GM10847 (cell line): Measurements from ENCODE around the gene RAB11FIP3.

Experiments
- POLR2A ChIP-seq: IDR thresholded peaks from 2 replicates; pipeline ENCODE4 v1.6.1; 2011; ENCODE audit not compliant: insufficient read length; ENCODE audit errors: extremely low read depth

The RAB11FIP3 gene

GRCh38 chr16:473046-474043 lies 47.9 kb downstream of the RAB11FIP3 start:
- no peak for TF ChIP-seq POLR2A

DNA sequence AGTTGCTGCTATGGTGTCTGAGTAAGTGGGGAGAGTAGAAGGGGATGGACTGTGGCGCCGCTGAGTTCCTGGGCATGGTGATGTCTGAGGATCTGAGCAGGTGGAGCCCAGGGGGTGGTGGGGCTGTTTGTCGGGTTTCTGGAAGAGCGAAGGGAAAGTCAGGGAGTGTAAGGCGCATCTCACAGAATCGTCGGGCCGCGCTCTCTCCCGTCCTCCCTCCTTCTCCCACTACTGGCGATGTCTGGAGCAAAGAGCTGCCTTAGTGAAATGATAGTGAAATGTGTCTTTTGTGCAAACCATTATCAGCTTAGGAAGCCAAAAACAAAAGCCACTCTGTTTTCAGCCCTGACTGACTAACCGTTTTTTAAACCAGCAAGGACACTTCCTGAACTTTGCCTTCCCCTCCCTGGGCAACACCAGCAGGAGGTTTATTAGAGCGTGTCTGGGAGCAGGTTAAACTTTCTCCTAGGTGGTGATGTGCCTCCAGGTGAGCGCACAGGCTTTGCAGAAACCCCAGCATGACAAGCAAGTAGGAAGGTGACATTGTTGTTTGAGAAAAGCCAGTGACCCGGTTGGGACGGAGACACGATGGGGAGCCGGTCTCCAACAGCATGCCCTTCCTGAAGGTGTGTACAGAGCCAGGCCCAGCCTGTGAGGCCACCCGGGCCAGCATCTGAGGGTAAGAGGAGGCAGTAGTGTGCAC lies 49.1 kb downstream of the RAB11FIP3 start:
- no peak for TF ChIP-seq POLR2A

GRCh38 chr16:476039-476438 lies 50.6 kb downstream of the RAB11FIP3 start:
- no peak for TF ChIP-seq POLR2A

DNA sequence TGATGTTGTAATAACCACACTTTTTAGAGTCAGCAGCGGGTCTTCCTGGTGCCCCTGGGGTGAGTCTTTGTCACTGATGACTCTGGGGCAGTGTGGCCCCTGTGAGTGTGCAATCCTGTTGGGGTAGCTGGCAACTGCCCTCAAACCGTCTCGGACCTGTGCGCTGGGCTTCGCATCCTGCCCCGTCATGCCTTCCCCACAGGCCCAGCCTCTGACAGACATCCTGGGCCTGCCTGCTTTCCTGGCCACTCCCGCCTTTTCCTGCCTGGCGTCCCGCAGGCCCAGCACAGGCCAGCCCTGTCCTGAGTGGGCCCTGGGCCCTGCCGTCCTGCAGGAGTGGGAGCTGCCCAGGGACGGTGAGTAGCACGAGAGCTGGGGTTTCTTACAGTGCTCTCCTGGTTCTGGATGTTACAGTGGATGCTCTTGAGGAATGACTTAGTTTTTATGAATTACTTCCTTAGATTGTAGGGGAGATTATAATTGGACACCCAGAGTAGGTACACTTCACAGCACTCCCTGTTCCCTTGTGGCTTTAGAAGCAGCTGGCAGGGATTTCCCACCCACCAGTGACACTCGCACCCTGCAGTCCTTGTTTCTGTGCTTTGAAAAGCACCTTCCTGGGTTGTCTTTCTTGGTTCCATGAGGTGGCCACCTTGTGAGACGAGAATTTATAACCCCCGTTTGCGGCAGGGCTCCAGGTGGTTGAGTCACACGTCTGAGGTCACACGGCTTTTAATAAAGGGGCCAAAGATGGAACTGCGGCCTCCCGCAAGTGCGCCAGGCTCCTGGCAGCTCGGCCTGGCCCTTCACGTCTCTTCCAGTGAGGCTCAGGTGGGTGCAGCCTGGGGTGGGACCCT lies 52.1 kb downstream of the RAB11FIP3 start:
- TF ChIP-seq POLR2A = no peak

- TF ChIP-seq POLR2A = no peak
Observed at GRCh38 chr16:482468-483185, 57.2 kb downstream of the RAB11FIP3 start.

DNA sequence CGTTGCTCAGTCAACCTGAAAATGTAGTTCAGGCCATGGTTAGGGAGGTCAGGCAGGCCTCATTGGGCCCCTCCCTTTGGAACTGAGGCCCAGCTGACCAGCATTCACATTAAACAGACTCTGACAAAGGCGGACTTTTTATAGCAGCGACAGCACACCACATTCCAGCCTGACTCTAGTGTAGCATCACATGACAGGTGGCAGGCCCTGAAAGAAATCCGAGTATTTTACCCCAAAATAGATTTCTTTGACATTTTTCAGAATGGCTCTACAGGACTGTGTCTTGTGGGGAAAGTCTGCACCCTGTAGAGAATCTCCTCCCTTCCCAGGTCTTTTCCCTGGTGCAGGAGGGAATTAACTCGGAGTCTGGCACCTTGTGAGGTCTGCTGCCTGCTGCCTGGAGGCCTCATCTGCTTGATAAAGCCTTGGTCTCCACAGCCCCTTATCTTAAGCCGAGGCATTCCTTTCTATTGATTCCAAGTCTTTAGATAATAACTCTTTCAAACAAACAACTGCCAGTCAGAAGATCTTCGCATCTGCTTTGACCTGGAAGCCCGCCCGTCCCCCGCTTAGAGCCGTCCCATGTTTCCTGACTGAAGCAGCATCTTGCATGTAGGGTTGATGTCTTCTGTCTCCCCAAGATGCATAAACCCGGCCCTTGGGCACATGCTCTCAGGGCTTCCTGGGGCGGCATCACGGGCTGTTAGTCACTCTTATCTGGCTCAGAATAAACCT lies 58.1 kb downstream of the RAB11FIP3 start:
- no peak for TF ChIP-seq POLR2A

DNA sequence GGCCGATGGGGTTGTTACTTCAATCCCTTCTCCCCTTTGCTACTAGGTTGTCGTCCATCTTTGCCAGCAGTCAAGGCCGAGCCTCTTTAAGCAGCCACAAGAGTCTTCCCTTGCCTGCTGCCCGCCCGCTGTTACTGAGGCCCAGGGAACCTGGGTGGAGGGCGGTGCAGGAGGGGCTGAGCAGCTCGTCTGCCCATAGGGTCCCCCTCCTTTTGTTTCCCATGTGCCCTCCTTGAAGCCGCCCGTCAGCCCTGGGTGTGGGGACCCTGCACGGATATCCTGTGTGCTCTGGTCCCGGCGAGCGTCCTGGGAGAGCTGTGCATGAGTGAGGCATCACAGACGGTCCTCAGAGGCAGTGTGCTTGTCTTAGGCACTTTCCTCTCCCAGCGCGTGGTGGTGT lies 64.2 kb downstream of the RAB11FIP3 start:
- no peak for TF ChIP-seq POLR2A

DNA sequence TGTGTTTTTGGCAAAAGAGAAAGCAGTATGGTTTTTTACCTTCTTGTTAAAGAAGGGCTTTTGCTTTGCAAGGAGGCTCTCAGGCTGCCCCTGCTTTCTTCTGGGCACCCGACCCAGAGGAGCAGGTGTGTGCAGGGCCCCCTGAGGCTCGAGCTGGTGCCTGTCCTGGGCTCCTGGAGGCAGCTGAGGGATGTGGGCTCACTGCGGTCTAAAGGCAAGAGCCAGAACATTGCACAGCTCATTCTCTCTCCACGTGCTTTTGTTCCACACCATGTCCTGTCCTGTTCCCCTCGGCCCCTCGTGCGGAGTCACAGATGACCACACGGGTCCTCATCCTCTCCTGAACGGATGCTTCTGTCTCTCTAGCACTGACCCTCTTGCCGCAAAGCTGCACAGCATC lies 65.3 kb downstream of the RAB11FIP3 start:
- TF ChIP-seq POLR2A = no peak

DNA sequence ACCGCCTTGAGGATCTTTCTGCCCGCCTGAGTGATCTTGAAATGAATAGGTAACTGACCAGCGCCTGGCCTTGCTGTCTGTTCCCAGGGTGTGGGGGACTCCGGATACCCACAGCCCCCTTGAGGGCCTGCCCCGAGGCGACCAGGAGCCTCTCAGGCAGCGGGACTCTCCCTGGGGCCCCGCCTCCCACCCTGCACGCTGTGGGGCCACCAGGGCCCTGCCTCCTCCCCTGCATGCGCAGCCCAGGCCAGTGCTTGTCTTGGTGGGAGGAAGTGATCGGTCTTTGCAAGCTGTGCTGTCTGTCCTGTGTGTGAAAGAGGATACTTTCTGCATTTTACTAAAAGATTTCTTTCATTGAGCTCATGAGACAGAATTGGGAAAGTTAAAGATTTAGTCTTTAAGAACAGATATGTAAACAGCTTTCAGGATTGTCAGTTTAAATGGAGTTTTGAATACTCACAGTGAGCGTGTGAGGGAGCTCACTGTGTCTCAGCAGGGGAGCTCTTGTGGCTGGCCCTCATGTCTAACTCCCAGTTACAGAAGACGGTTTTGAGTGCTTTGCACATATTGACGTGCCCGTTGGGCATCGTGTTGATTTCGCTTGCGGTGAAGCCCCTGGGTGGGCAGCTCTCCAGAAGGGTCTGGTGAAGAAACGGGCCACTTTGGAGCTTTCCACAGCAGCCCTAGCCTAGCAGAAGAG lies 65.9 kb downstream of the RAB11FIP3 start:
- no peak for TF ChIP-seq POLR2A

DNA sequence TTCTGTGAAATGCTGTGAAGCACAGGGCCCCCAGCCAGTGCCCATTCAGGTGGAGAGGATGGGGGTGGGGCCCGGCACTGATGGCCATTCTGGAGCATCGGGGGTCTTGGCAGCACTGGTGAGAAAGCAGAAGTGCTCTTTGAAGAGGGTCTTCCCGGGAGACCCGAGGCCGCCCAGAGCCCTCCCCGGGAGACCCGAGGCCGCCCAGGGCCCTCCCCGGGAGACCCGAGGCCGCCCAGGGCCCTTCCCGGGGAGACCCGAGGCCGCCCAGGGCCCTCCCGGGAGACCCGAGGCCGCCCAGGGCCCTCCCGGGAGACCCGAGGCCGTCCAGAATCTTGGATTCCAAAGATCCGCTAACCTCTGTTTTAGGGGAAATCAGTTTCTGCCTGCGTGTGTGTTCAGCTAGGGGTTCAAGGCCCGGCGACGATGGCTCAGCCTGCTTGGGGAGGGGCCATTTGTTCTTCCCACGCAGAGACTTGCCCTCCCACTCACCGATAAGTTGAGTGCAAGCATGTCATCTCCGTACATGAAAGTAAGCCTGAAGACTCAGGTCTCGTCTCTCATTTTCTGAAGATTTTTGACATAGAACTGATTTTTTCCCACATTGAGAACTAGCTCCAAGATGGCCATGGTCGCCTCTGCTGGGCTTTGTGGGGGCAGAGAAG lies 66.9 kb downstream of the RAB11FIP3 start:
- TF ChIP-seq POLR2A = no peak

GRCh38 chr16:495127-495748 lies 69.8 kb downstream of the RAB11FIP3 start:
- TF ChIP-seq POLR2A = no peak

GRCh38 chr16:496097-496886 lies 70.8 kb downstream of the RAB11FIP3 start:
- no peak for TF ChIP-seq POLR2A

DNA sequence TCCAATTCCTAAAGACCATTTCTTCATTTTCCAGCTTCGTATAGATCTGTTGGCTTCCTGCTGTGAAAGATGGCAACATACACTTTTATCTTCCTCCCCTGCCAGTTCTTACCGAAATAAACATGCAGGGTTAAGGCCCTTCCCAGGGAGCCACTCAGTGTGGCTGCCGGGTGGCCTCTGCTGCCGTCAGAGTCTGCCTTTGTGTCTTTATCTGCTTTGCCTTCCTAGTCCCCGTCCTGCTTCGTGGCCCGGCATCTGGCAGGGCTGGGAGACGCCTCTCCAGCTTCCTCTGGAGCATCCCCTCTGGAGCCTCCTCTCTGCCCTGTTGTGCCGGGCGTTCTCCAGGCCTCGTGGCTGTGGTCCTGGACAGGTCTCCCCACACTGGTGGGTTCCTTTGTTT lies 71.8 kb downstream of the RAB11FIP3 start:
- TF ChIP-seq POLR2A = no peak
